ENCODE data around the gene PLA2G10. TPM values are rescaled to one million over a fixed set of nuclear protein-coding genes. Genes with fewer than 3 reads are reported as not detected.
"Not testable (repeated sequence)": the region's sequence is repeated elsewhere in the genome, so short reads cannot be mapped to it uniquely, and the experiment has no call there.

The PLA2G10 gene
- total and polyA plus RNA-seq, 2 donors (not counting 1 experiment from before 2014, with no cell fraction given), result not detected

DNA sequence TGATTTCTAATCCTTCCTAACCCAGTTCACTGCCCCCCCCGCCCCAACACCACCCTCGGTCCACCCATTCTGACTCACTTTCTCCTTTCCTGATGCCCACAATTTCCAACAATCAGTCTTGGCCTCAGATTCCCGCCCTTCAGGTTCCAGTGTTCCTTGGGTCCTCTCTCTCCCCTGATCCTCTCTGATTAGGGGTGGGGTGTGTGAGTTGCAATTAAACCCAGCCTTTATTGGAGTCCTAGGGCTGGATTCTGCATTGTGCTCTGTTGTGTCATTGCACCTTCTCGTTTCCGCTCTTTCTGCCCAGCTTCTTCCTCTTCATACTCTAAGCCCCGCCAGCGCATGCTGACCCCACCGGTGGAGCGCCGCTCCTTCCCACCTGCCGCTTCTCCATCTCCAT, 8.6 kb upstream of the PLA2G10 start:
- H3K4me2 ChIP-seq (ENCODE audit: extremely low read depth, insufficient read depth, low read length); DNase-seq (ENCODE audit: low read depth in 2 of 2); H3K4me3 ChIP-seq (replicated peaks in 1 of 4; ENCODE audit: control extremely low read depth in 1 of 4, insufficient read depth in 1 of 4, low read depth in 3 of 4, low read length in 4 of 4); H3K9me3 ChIP-seq (ENCODE audit: control insufficient read depth, insufficient read depth, low read depth, low read length); H3K79me2 ChIP-seq (ENCODE audit: control insufficient read depth, insufficient read depth, low read length); H3K36me3 ChIP-seq (ENCODE audit: control insufficient read depth, insufficient read depth, low read length); H3K27me3 ChIP-seq (ENCODE audit: control insufficient read depth, insufficient read depth, low read length); H3K4me1 ChIP-seq (ENCODE audit: control insufficient read depth, extremely low read depth, insufficient read depth, low read length); H2AFZ ChIP-seq (ENCODE audit: low read length); H3K27ac ChIP-seq (ENCODE audit: insufficient read depth, low read length); H4K20me1 ChIP-seq (ENCODE audit: control insufficient read depth, extremely low read depth, insufficient read depth, low read length); H3K9ac ChIP-seq (ENCODE audit: insufficient read depth, low read length): not testable (repeated sequence)

DNA sequence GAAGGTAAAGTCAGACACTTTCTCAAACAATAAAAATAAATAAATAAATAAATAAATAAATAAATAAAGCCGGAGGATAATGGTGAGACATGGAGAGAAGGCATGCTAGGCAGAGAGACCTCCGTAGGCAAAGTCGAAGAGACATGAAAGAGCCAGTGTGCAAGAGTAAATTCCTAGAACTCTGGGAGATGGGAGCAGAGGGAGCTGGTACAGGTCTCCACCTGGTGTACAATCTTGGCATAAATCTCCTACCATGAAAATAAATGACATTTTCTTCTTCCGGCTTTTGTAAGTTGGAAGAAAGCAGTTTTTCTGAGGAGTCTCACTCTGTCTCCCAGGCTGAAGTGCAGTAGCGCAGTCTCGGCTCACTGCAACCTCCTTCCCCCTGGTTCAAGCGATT, 7.8 kb upstream of the PLA2G10 start:
- H2AFZ ChIP-seq (ENCODE audit: low read length); H4K20me1 ChIP-seq (ENCODE audit: control insufficient read depth, extremely low read depth, insufficient read depth, low read length); H3K9me3 ChIP-seq (ENCODE audit: control insufficient read depth, insufficient read depth, low read depth, low read length); H3K4me1 ChIP-seq (ENCODE audit: control insufficient read depth, extremely low read depth, insufficient read depth, low read length); H3K79me2 ChIP-seq (ENCODE audit: control insufficient read depth, insufficient read depth, low read length); H3K27ac ChIP-seq (ENCODE audit: insufficient read depth, low read length); H3K27me3 ChIP-seq (ENCODE audit: control insufficient read depth, insufficient read depth, low read length); H3K9ac ChIP-seq (ENCODE audit: insufficient read depth, low read length); H3K4me2 ChIP-seq (ENCODE audit: extremely low read depth, insufficient read depth, low read length); H3K36me3 ChIP-seq (ENCODE audit: control insufficient read depth, insufficient read depth, low read length); H3K4me3 ChIP-seq (replicated peaks in 1 of 4; ENCODE audit: control extremely low read depth in 1 of 4, insufficient read depth in 1 of 4, low read depth in 3 of 4, low read length in 4 of 4); DNase-seq (ENCODE audit: low read depth in 2 of 2): not testable (repeated sequence)

DNA sequence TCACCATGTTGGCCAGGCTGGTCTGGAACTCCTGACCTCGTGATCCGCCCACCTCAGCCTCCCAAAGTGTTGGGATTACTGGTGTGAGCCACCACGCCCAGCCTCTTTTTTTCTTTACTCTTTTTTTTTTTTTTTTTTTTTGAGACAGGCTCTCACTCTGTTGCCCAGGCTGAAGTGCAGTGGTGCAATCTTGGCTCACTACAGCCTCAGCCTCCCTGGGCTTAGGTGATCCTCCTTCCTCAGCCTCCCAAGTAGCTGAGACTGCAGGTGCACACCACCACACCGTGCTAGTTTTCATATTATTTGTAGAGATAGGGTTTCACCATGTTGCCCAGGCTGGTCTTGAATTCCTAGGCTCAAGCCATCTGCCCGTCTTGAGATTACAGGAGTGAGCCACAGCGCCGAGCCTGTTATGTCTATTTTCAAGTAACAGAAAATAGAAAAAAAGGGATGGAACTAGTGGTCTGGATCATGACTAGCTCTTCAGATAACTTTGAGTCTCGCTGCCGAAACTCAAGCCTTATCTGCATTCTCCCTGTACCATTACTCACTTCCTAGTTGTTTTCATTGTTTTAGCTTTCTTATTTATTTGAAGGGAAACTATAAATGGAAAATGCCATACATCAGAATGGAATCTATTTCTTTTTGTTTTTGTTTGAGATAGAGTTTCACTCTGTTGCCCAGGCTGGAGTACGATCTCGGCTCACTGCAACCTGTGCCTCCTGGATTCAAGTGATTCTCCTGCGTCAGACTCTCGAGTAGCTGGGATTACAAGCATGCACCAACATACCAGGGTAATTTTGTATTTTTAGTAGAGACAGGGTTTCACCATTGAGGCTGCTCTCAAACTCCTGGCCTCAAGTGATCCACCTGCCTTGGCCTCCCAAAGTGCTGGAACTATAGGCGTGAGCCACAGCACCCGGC, 8.0 kb downstream of the PLA2G10 start:
- not testable (repeated sequence) for H3K4me2 ChIP-seq (ENCODE audit: extremely low read depth, insufficient read depth, low read length); H3K27ac ChIP-seq (ENCODE audit: insufficient read depth, low read length)

DNA sequence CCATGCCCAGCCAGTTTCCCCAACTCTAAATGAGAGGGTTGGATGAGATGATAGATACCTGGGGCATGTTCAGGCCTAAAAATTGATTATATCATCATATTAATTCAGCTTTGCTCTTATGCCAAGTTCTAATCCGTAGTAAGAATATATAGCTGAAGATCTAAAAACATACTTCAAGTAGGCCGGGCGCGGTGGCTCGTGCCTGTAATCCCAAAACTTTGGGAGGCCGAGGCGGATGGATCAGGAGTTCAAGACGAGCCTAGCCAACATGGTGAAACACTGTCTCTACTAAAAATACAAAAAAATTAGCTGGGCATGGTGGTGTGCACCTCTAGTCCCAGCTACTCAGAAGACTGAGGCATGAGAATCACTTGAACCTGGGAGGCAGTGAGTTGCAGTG, 12.0 kb downstream of the PLA2G10 start:
- H3K9me3 ChIP-seq (ENCODE audit: control insufficient read depth, insufficient read depth, low read depth, low read length), result no peaks in the 10 kb centered on the region
- H4K20me1 ChIP-seq (ENCODE audit: control insufficient read depth, extremely low read depth, insufficient read depth, low read length), result no peaks in the 10 kb centered on the region
- DNase-seq (ENCODE audit: low read depth in 2 of 2), result no peak
- H3K36me3 ChIP-seq (ENCODE audit: control insufficient read depth, insufficient read depth, low read length), result no peaks in the 10 kb centered on the region
- no peak overlapping the region for H3K9ac ChIP-seq (ENCODE audit: insufficient read depth, low read length)
- H3K79me2 ChIP-seq (ENCODE audit: control insufficient read depth, insufficient read depth, low read length), result no peaks in the 10 kb centered on the region
- H3K27me3 ChIP-seq (ENCODE audit: control insufficient read depth, insufficient read depth, low read length), result no peaks in the 10 kb centered on the region
- no peaks in the 10 kb centered on the region for H3K4me1 ChIP-seq (ENCODE audit: control insufficient read depth, extremely low read depth, insufficient read depth, low read length)
- no peak overlapping the region for H3K27ac ChIP-seq (ENCODE audit: insufficient read depth, low read length)
- TF ChIP-seq, protein P1, sequence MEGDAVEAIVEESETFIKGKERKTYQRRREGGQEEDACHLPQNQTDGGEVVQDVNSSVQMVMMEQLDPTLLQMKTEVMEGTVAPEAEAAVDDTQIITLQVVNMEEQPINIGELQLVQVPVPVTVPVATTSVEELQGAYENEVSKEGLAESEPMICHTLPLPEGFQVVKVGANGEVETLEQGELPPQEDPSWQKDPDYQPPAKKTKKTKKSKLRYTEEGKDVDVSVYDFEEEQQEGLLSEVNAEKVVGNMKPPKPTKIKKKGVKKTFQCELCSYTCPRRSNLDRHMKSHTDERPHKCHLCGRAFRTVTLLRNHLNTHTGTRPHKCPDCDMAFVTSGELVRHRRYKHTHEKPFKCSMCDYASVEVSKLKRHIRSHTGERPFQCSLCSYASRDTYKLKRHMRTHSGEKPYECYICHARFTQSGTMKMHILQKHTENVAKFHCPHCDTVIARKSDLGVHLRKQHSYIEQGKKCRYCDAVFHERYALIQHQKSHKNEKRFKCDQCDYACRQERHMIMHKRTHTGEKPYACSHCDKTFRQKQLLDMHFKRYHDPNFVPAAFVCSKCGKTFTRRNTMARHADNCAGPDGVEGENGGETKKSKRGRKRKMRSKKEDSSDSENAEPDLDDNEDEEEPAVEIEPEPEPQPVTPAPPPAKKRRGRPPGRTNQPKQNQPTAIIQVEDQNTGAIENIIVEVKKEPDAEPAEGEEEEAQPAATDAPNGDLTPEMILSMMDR (conservative IDR thresholded peaks at IDR 0.05 in 1 of 2, IDR thresholded peaks at IDR 0.05 in 1 of 2; ENCODE audit: low read depth in 1 of 2, low read length in 2 of 2), result no peak
- TF ChIP-seq EZH2 (IDR thresholded peaks at IDR 0.05; ENCODE audit: low read length, missing control alignments), result no peak
- H2AFZ ChIP-seq (ENCODE audit: low read length), result no peak overlapping the region
- H3K4me2 ChIP-seq (ENCODE audit: extremely low read depth, insufficient read depth, low read length), result no peak overlapping the region
- H3K4me3 ChIP-seq (replicated peaks in 1 of 4; ENCODE audit: control extremely low read depth in 1 of 4, insufficient read depth in 1 of 4, low read depth in 3 of 4, low read length in 4 of 4), result no peak overlapping the region

More for the DNA sequence above, 8.0 kb downstream of the PLA2G10 start:
- DNase-seq (ENCODE audit: low read depth in 2 of 2), result peak in 1 of 2 donors; percentile 59
- H3K27me3 ChIP-seq (ENCODE audit: control insufficient read depth, insufficient read depth, low read length); H3K9ac ChIP-seq (ENCODE audit: insufficient read depth, low read length); H3K36me3 ChIP-seq (ENCODE audit: control insufficient read depth, insufficient read depth, low read length); H4K20me1 ChIP-seq (ENCODE audit: control insufficient read depth, extremely low read depth, insufficient read depth, low read length); H2AFZ ChIP-seq (ENCODE audit: low read length); H3K4me3 ChIP-seq (replicated peaks in 1 of 4; ENCODE audit: control extremely low read depth in 1 of 4, insufficient read depth in 1 of 4, low read depth in 3 of 4, low read length in 4 of 4); H3K4me1 ChIP-seq (ENCODE audit: control insufficient read depth, extremely low read depth, insufficient read depth, low read length); H3K79me2 ChIP-seq (ENCODE audit: control insufficient read depth, insufficient read depth, low read length); H3K9me3 ChIP-seq (ENCODE audit: control insufficient read depth, insufficient read depth, low read depth, low read length): not testable (repeated sequence)

Measured in fibroblast of lung (primary cell).